Measurements from ENCODE around the gene NRROS.

NRROS gene

DNA sequence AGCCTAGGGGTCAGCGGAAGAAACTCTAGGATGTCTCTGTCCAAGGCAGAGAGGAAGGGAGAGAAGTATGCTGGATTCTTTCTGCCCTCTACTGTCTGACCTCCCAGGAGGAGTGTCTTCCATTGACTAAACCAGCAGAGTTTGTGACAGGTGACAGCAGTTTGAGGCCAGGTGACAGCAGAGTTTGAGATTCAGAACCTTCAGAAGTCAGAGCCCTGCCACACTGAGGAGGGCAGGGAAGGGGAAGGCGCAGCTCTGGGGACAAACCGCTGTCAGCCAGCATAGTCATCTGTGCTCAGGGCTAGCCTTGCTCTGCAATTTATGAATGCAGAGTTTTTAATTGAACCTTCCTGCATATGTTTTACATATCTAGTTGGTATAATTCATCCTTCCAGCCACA, 12.3 kb downstream of the NRROS start:
- no peak overlapping the region for H2AFZ ChIP-seq (ENCODE audit: low read depth, low read length, severe bottlenecking)
- no peaks in the 10 kb centered on the region for H3K79me2 ChIP-seq (ENCODE audit: insufficient read depth, low read length)
- H3K9ac ChIP-seq (ENCODE audit: low read length), result no peak overlapping the region
- H3K9me3 ChIP-seq (ENCODE audit: insufficient read depth, low read length), result no peaks in the 10 kb centered on the region
- H3K9me2 ChIP-seq (replicated peaks; ENCODE audit: insufficient read depth, low read length), result no peaks in the 10 kb centered on the region
- no peaks in the 10 kb centered on the region for H3F3A ChIP-seq (ENCODE audit: insufficient read depth)
- no peaks in the 10 kb centered on the region for H4K20me1 ChIP-seq (ENCODE audit: low read depth, low read length)
- no peak overlapping the region for H3K4me3 ChIP-seq (ENCODE audit: insufficient read depth, low read length, poor library complexity, severe bottlenecking)
- TF ChIP-seq, protein P1, sequence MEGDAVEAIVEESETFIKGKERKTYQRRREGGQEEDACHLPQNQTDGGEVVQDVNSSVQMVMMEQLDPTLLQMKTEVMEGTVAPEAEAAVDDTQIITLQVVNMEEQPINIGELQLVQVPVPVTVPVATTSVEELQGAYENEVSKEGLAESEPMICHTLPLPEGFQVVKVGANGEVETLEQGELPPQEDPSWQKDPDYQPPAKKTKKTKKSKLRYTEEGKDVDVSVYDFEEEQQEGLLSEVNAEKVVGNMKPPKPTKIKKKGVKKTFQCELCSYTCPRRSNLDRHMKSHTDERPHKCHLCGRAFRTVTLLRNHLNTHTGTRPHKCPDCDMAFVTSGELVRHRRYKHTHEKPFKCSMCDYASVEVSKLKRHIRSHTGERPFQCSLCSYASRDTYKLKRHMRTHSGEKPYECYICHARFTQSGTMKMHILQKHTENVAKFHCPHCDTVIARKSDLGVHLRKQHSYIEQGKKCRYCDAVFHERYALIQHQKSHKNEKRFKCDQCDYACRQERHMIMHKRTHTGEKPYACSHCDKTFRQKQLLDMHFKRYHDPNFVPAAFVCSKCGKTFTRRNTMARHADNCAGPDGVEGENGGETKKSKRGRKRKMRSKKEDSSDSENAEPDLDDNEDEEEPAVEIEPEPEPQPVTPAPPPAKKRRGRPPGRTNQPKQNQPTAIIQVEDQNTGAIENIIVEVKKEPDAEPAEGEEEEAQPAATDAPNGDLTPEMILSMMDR (IDR thresholded peaks at IDR 0.05; ENCODE audit: insufficient read depth, low read length, poor library complexity, severe bottlenecking), result no peak
- no peak for TF ChIP-seq EZH2phosphoT487 (conservative IDR thresholded peaks at IDR 0.05; ENCODE audit: low read length)
- H3K27ac ChIP-seq (ENCODE audit: low read depth, low read length), result no peak overlapping the region
- H3K36me3 ChIP-seq (ENCODE audit: low read length), result no peaks in the 10 kb centered on the region
- no peaks in the 10 kb centered on the region for H3K27me3 ChIP-seq (ENCODE audit: low read length)
- no peak overlapping the region for H3K4me2 ChIP-seq (ENCODE audit: low read depth, low read length, poor library complexity, severe bottlenecking)

GRCh38 chr3:196652961-196653795, 13.7 kb downstream of the NRROS start:
- H3K36me3 ChIP-seq (ENCODE audit: low read length), result no peaks in the 10 kb centered on the region
- H3K27me3 ChIP-seq (ENCODE audit: low read length), result no peaks in the 10 kb centered on the region
- no peaks in the 10 kb centered on the region for H4K20me1 ChIP-seq (ENCODE audit: low read depth, low read length)
- H3K9me2 ChIP-seq (replicated peaks; ENCODE audit: insufficient read depth, low read length), result no peaks in the 10 kb centered on the region
- no peak for TF ChIP-seq EZH2phosphoT487 (conservative IDR thresholded peaks at IDR 0.05; ENCODE audit: low read length)
- TF ChIP-seq, protein P1 (IDR thresholded peaks at IDR 0.05; ENCODE audit: insufficient read depth, low read length, poor library complexity, severe bottlenecking), result no peak
- no peak overlapping the region for H2AFZ ChIP-seq (ENCODE audit: low read depth, low read length, severe bottlenecking)
- H3K27ac ChIP-seq (ENCODE audit: low read depth, low read length), result no peak overlapping the region
- no peaks in the 10 kb centered on the region for H3F3A ChIP-seq (ENCODE audit: insufficient read depth)
- H3K4me2 ChIP-seq (ENCODE audit: low read depth, low read length, poor library complexity, severe bottlenecking), result no peak overlapping the region
- no peaks in the 10 kb centered on the region for H3K79me2 ChIP-seq (ENCODE audit: insufficient read depth, low read length)
- H3K9me3 ChIP-seq (ENCODE audit: insufficient read depth, low read length), result no peaks in the 10 kb centered on the region
- H3K4me3 ChIP-seq (ENCODE audit: insufficient read depth, low read length, poor library complexity, severe bottlenecking), result no peak overlapping the region
- H3K9ac ChIP-seq (ENCODE audit: low read length), result no peak overlapping the region

- no peaks in the 10 kb centered on the region for H3K9me2 ChIP-seq (replicated peaks; ENCODE audit: insufficient read depth, low read length)
- no peak overlapping the region for H3K4me2 ChIP-seq (ENCODE audit: low read depth, low read length, poor library complexity, severe bottlenecking)
- H3K79me2 ChIP-seq (ENCODE audit: insufficient read depth, low read length), result no peaks in the 10 kb centered on the region
- no peak overlapping the region for H2AFZ ChIP-seq (ENCODE audit: low read depth, low read length, severe bottlenecking)
- no peaks in the 10 kb centered on the region for H3F3A ChIP-seq (ENCODE audit: insufficient read depth)
- no peak overlapping the region for H3K9ac ChIP-seq (ENCODE audit: low read length)
- no peaks in the 10 kb centered on the region for H4K20me1 ChIP-seq (ENCODE audit: low read depth, low read length)
- H3K4me3 ChIP-seq (ENCODE audit: insufficient read depth, low read length, poor library complexity, severe bottlenecking), result no peak overlapping the region
- TF ChIP-seq, protein P1 (IDR thresholded peaks at IDR 0.05; ENCODE audit: insufficient read depth, low read length, poor library complexity, severe bottlenecking), result no peak
- TF ChIP-seq EZH2phosphoT487 (conservative IDR thresholded peaks at IDR 0.05; ENCODE audit: low read length), result no peak
- H3K9me3 ChIP-seq (ENCODE audit: insufficient read depth, low read length), result no peaks in the 10 kb centered on the region
- no peaks in the 10 kb centered on the region for H3K27me3 ChIP-seq (ENCODE audit: low read length)
- no peaks in the 10 kb centered on the region for H3K36me3 ChIP-seq (ENCODE audit: low read length)
- H3K27ac ChIP-seq (ENCODE audit: low read depth, low read length), result no peak overlapping the region
Measured at GRCh38 chr3:196654006-196654734, 14.7 kb downstream of the NRROS start.

All from SU-DHL-6 (cell line).